Measurements from ENCODE around the gene MED13.

Gene MED13

GRCh38 chr17:61989509-61989908 is 75.6 kb downstream of the MED13 start:
- DNase-seq (ENCODE audit: low read depth), result no peak
- in situ Hi-C loops (cut with HindIII; ENCODE audit: low sequenced_read_pairs), result no loop called here
- H3K4me3 ChIP-seq (ENCODE audit: low read depth, low read length), result no peak overlapping the region
- no peak for TF ChIP-seq CTCF (IDR thresholded peaks at IDR 0.05; ENCODE audit: low read depth, low read length, missing control alignments)

GRCh38 chr17:61986898-61987297 is 78.2 kb downstream of the MED13 start:
- in situ Hi-C loops (cut with HindIII; ENCODE audit: low sequenced_read_pairs), result no loop called here
- no peak for DNase-seq (ENCODE audit: low read depth)
- no peak for TF ChIP-seq CTCF (IDR thresholded peaks at IDR 0.05; ENCODE audit: low read depth, low read length, missing control alignments)
- no peak overlapping the region for H3K4me3 ChIP-seq (ENCODE audit: low read depth, low read length)

GRCh38 chr17:61984821-61985220 is 80.3 kb downstream of the MED13 start:
- H3K4me3 ChIP-seq (ENCODE audit: low read depth, low read length), result no peak overlapping the region
- no peak for TF ChIP-seq CTCF (IDR thresholded peaks at IDR 0.05; ENCODE audit: low read depth, low read length, missing control alignments)
- DNase-seq (ENCODE audit: low read depth), result no peak
- in situ Hi-C loops (cut with HindIII; ENCODE audit: low sequenced_read_pairs), result no loop called here

GRCh38 chr17:61981323-61981722 is 83.8 kb downstream of the MED13 start:
- TF ChIP-seq CTCF (IDR thresholded peaks at IDR 0.05; ENCODE audit: low read depth, low read length, missing control alignments), result no peak

GRCh38 chr17:61980535-61980934 is 84.5 kb downstream of the MED13 start:
- H3K4me3 ChIP-seq (ENCODE audit: low read depth, low read length), result no peak overlapping the region
- DNase-seq (ENCODE audit: low read depth), result no peak
- no peak for TF ChIP-seq CTCF (IDR thresholded peaks at IDR 0.05; ENCODE audit: low read depth, low read length, missing control alignments)
- in situ Hi-C loops (cut with HindIII; ENCODE audit: low sequenced_read_pairs), result no loop called here

More at GRCh38 chr17:61981323-61981722, 83.8 kb downstream of the MED13 start:
- no peak overlapping the region for H3K4me3 ChIP-seq (ENCODE audit: low read depth, low read length)
- in situ Hi-C loops (cut with HindIII; ENCODE audit: low sequenced_read_pairs), result no loop called here
- no peak for DNase-seq (ENCODE audit: low read depth)

GRCh38 chr17:61974115-61974514 is 91.0 kb downstream of the MED13 start:
- H3K4me3 ChIP-seq (ENCODE audit: low read depth, low read length), result no peak overlapping the region
- no peak for DNase-seq (ENCODE audit: low read depth)
- no peak for TF ChIP-seq CTCF (IDR thresholded peaks at IDR 0.05; ENCODE audit: low read depth, low read length, missing control alignments)
- in situ Hi-C loops (cut with HindIII; ENCODE audit: low sequenced_read_pairs), result no loop called here

GRCh38 chr17:61972311-61972710 is 92.8 kb downstream of the MED13 start:
- H3K4me3 ChIP-seq (ENCODE audit: low read depth, low read length), result no peak overlapping the region
- in situ Hi-C loops (cut with HindIII; ENCODE audit: low sequenced_read_pairs), result no loop called here
- no peak for TF ChIP-seq CTCF (IDR thresholded peaks at IDR 0.05; ENCODE audit: low read depth, low read length, missing control alignments)
- DNase-seq (ENCODE audit: low read depth), result no peak
